MCF 10A (cell line): ENCODE data around the gene CATSPERD. TPM values are rescaled to one million over a fixed set of nuclear protein-coding genes. Genes with fewer than 3 reads are reported as not detected.
"Not testable (repeated sequence)": the region's sequence is repeated elsewhere in the genome, so short reads cannot be mapped to it uniquely, and the experiment has no call there.

ENCODE experiments used
- BruUV-seq: library from RNA; stranded (reverse); fragments of 400-500 nt; replicated peaks from 2 replicates; lab custom pipeline; 2021; lab: Mats Ljungman, UMichigan
- CTCF ChIA-PET: fragments of 300-600 bp; sonication (Branson Sonifier 250); formaldehyde crosslinking; extraction: SDS; loops from one replicate; lab custom pipeline; 2021; ENCODE audit warnings: antibody characterized with exemption, inconsistent platforms; lab: Yijun Ruan, JAX
- POLR2A ChIA-PET: fragments of 300-600, 350-650 bp; sonication (Branson Sonifier 250); formaldehyde crosslinking; extraction: SDS; loops from one replicate; lab custom pipeline; 2020; ENCODE audit warnings: antibody characterized with exemption, inconsistent platforms; lab: Yijun Ruan, JAX
- DNase-seq: peaks from one replicate; pipeline ENCODE4 v3.0.0-alpha.2; 2018; ENCODE audit not compliant: unreplicated experiment
- H3K27ac Mint-ChIP-seq: one replicate; pipeline ENCODE4 v1.8.0; 2022; ENCODE audit warnings: mild to moderate bottlenecking, low read depth, mixed read lengths; ENCODE audit not compliant: unreplicated experiment
- H3K27me3 Mint-ChIP-seq: one replicate; pipeline ENCODE4 v1.8.0; 2022; ENCODE audit warnings: mixed read lengths; ENCODE audit not compliant: insufficient read depth, unreplicated experiment
- H3K36me3 Mint-ChIP-seq: one replicate; pipeline ENCODE4 v1.8.0; 2022; ENCODE audit warnings: mild to moderate bottlenecking, moderate library complexity, mixed read lengths; ENCODE audit not compliant: insufficient read depth, unreplicated experiment
- H3K4me1 Mint-ChIP-seq: one replicate; pipeline ENCODE4 v1.8.0; 2022; ENCODE audit warnings: mixed read lengths; ENCODE audit not compliant: insufficient read depth, unreplicated experiment
- H3K4me3 Mint-ChIP-seq: one replicate; pipeline ENCODE4 v1.8.0; 2022; ENCODE audit warnings: mild to moderate bottlenecking, moderate library complexity, mixed read lengths; ENCODE audit not compliant: unreplicated experiment
- H3K9me3 Mint-ChIP-seq: one replicate; pipeline ENCODE4 v1.8.0; 2022; ENCODE audit warnings: mixed read lengths; ENCODE audit not compliant: unreplicated experiment
- CTCF ChIP-seq: fragments of 200-600 bp; IDR thresholded peaks from one replicate; pipeline ENCODE4 v1.8.0; 2022; ENCODE audit warnings: antibody characterized with exemption, mild to moderate bottlenecking; ENCODE audit not compliant: unreplicated experiment
- intact Hi-C: fragments of 100-400 bp; cut with micrococcal nuclease; formaldehyde crosslinking; loops from 2 replicates; pipeline ENCODE4 v1.14.1; 2022
- total RNA-seq: library from RNA; stranded (reverse); gene quantifications from 2 replicates; pipeline ENCODE4 v1.2.3, GENCODE V29; 2022

CATSPERD gene
- total RNA-seq, 1 experiment from 2014 or later, result not detected

GRCh38 chr19:5774921-5775320, 54.5 kb downstream of the CATSPERD start:
- intact Hi-C loops, result no loop called here
- ChIA-PET POLR2A (no interaction called here), CTCF (interaction anchor here (0.7 to 4.4 kb wide), 5 partner anchors 15 to 1349 kb away, joined by 3 to 29 read pairs (median 4); no protein-coding TSS in a partner anchor)
- Mint-ChIP-seq H3K9me3 (no peaks in the 10 kb centered on the region), H3K36me3 (no peaks in the 10 kb centered on the region), H3K27me3 (no peaks in the 10 kb centered on the region), H3K4me3 (no peak overlapping the region), H3K27ac (no peak overlapping the region), H3K4me1 (peaks cover 5% of the 10 kb centered on the region)
- no TSS peak for BruUV-seq
- DNase-seq, result no peak
- TF ChIP-seq CTCF, result no peak

GRCh38 chr19:5775668-5776309, 55.4 kb downstream of the CATSPERD start:
- Mint-ChIP-seq H3K27me3 (no peaks in the 10 kb centered on the region), H3K4me1 (peaks cover 5% of the 10 kb centered on the region), H3K9me3 (no peaks in the 10 kb centered on the region), H3K36me3 (peaks cover 2% of the 10 kb centered on the region), H3K4me3 (no peak overlapping the region), H3K27ac (no peak overlapping the region)
- intact Hi-C loops, result no loop called here
- peak; percentile 53 for DNase-seq
- CTCF ChIA-PET, result interaction anchor here (1.1 to 4.4 kb wide), 2 partner anchors 14 to 19 kb away, joined by 4 to 29 read pairs; no protein-coding TSS in a partner anchor
- no peak for TF ChIP-seq CTCF
- POLR2A ChIA-PET, result no interaction called here
- no TSS peak for BruUV-seq

- POLR2A ChIA-PET, result interaction anchor here (0.9 kb wide), 1 partner anchor 125 kb away, joined by 3 read pairs; the partner anchor contains the start of gene NDUFA11
- intact Hi-C loops, result no loop called here
- no peak for TF ChIP-seq CTCF
- CTCF ChIA-PET, result no interaction called here
- no TSS peak for BruUV-seq
- Mint-ChIP-seq H3K4me3 (no peak overlapping the region), H3K27me3 (no peaks in the 10 kb centered on the region), H3K4me1 (peaks cover 5% of the 10 kb centered on the region), H3K36me3 (peaks cover 10% of the 10 kb centered on the region), H3K9me3 (no peaks in the 10 kb centered on the region), H3K27ac (no peak overlapping the region)
- DNase-seq, result no peak
These were observed 58.0 kb downstream of the CATSPERD start for GRCh38 chr19:5778402-5778801.

- H3K4me3 Mint-ChIP-seq, H3K4me1 Mint-ChIP-seq, H3K27ac Mint-ChIP-seq, H3K9me3 Mint-ChIP-seq, DNase-seq, BruUV-seq, POLR2A ChIA-PET, intact Hi-C loops, H3K27me3 Mint-ChIP-seq: not testable (repeated sequence)
- peaks cover 21% of the 10 kb centered on the region for H3K36me3 Mint-ChIP-seq
- CTCF ChIA-PET, result interaction anchor here (1.1 to 1.9 kb wide), 4 partner anchors 13 to 267 kb away, joined by 3 to 5 read pairs (median 4); no protein-coding TSS in a partner anchor
These were observed 60.5 kb downstream of the CATSPERD start for GRCh38 chr19:5780916-5781315.
